Upper lobe of left lung (tissue), 4 donors: ENCODE measurements around the gene PRKCZ.

Source experiments
- CTCF ChIP-seq, 6 experiments: fragments of 450-650 bp in 4 of 6; fragments of 200-600 bp in 2 of 6; sonication (generic) in 2 of 6; IDR thresholded peaks; one replicate each; pipeline ENCODE4 v1.5.1; 2016 to 2019; ENCODE audit warnings: antibody characterized with exemption in 6 of 6
- POLR2A ChIP-seq, 4 donors: fragments of 450-650 bp; IDR thresholded peaks; one replicate each; pipeline ENCODE4 v1.5.1; 2016 to 2017; ENCODE audit warnings: antibody characterized with exemption in 4 of 4, mild to moderate bottlenecking in 2 of 4
- POLR2AphosphoS5 ChIP-seq, 2 donors: sonication (generic); formaldehyde crosslinking; IDR thresholded peaks; one replicate each; pipeline ENCODE4 v1.5.1; 2017; ENCODE audit warnings: antibody characterized with exemption in 2 of 2

DNA sequence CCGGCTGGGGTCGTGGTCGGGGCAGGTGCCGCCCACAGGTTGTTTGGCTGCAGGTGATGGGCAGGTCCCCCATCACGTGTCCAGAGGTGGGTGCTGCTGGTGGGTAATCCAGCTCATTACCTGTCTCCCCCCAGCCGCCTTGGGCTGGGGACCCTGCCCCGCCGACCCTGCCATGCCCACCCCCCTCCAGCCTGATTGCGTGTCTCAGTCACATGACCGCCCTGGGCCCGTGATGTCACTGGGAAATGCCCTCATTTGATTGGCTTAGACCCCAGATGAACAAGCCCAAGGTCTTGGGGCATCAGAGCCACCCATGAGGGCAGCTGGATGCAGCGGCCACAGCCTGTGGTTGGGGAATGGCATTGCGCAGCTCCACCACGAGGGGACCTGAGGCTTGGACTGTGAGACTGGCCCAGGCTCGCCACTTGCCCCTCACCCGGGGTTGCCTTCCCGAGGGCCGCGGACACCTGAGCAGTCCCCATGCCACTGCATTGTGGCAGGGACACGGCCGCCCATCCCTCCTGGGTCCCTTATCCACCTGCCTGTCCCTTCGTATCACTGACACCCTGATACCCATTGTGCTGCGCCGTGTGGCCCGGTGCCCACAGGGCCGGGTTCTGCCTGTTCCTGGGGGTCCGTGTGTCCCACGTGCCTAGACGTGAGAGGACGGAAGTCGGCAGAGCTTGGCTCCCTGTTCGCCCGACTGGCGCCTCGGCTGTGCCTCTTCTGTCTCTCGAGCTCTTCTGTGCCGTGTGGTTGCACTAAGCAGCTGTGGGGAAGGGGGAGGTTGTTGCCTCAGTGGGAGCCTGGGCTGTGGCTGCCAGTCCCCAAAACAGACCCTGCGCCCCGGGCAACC is 76.3 kb downstream of the PRKCZ start:
- no peak for TF ChIP-seq CTCF (IDR thresholded peaks at IDR 0.05)
- no peak for TF ChIP-seq POLR2AphosphoS5 (IDR thresholded peaks at IDR 0.05)
- TF ChIP-seq POLR2A (IDR thresholded peaks at IDR 0.05) = no peak
